22Rv1 (cell line): ENCODE results near the gene JDP2.

Experiments
- H3K27ac ChIP-seq: fragments of 450-650 bp; 2 replicates; pipeline ENCODE4 v1.5.1; 2017
- ZFX ChIP-seq: fragments of 450-650 bp; IDR thresholded peaks from 2 replicates; pipeline ENCODE4 v1.6.1; 2017; ENCODE audit warnings: antibody characterized with exemption, borderline replicate concordance
- TF ChIP-seq, protein P1 (sequence below): fragments of 450-650 bp; IDR thresholded peaks from 2 replicates; pipeline ENCODE4 v1.5.1; 2017; ENCODE audit warnings: mild to moderate bottlenecking

The JDP2 gene

DNA sequence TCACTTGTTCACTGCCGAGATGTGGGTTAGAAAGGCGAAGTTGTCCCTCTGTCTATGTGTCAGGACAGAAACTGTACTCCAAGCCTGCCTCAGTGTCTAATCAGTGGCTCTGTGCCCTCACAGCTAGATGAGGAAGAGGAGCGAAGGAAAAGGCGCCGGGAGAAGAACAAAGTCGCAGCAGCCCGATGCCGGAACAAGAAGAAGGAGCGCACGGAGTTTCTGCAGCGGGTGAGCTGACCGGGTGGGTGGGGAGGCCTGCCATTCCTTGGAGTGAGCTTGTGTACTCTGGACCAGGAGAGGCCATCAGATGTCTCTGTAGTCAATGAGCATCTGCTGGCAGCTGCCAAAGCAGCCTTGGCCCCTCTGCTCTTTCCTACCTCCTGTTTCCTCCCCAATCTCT lies 33.5 kb downstream of the JDP2 start:
- no peak overlapping the region for H3K27ac ChIP-seq
- TF ChIP-seq ZFX: no peak
- TF ChIP-seq, protein P1, sequence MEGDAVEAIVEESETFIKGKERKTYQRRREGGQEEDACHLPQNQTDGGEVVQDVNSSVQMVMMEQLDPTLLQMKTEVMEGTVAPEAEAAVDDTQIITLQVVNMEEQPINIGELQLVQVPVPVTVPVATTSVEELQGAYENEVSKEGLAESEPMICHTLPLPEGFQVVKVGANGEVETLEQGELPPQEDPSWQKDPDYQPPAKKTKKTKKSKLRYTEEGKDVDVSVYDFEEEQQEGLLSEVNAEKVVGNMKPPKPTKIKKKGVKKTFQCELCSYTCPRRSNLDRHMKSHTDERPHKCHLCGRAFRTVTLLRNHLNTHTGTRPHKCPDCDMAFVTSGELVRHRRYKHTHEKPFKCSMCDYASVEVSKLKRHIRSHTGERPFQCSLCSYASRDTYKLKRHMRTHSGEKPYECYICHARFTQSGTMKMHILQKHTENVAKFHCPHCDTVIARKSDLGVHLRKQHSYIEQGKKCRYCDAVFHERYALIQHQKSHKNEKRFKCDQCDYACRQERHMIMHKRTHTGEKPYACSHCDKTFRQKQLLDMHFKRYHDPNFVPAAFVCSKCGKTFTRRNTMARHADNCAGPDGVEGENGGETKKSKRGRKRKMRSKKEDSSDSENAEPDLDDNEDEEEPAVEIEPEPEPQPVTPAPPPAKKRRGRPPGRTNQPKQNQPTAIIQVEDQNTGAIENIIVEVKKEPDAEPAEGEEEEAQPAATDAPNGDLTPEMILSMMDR: no peak

DNA sequence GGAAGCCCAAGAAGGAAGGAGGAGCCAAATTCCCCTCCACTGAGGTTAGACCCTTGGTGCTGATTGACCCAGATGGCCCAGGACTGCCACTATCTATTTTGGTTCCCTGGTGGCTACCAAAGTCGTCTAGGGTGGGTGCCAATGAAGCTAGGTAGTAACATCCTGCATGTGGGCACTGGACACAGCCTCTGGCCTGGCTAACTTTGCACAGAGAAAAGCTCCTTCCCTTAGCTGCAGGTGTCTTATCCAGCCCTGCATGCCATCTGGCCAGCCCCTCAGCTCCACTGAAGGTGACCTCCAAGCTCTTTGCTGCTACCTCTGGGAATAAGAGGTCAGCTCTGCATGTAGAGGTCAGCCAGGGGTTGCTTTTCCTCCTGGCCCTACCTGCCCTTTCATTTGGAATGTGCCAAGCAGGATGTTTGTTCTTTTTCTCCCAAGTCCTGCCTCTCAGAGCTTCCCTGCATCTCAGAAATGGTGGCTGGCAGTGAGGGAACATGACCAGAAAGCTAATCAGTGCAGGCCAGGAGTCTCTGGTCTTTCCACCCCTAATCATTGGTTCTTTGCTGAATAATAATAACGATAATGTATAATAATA lies 34.0 kb downstream of the JDP2 start:
- TF ChIP-seq, protein P1: no peak
- TF ChIP-seq ZFX: no peak

DNA sequence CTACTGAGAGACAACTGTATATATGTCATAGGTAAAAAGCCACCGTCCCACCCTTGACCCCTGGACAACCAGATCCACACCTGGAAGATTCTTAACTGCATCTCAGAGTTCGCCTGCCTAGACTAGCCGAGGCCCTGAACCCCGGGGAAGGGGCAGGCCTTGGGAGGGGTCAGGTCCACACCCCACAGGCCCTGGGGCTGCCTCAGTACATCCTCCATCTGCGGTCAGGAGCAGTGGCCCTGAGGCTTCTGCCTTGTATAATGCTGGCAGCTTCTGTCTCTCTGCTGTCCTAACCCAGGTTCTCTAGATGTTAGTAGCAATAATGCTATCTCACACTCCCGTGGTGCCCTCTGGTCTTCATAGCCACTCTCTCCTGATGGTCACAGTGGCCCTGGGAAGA lies 36.8 kb downstream of the JDP2 start:
- no peak for TF ChIP-seq ZFX
- TF ChIP-seq, protein P1: no peak
- no peak overlapping the region for H3K27ac ChIP-seq

More for the DNA sequence above, 34.0 kb downstream of the JDP2 start:
- H3K27ac ChIP-seq: peak overlapping the region; percentile 4; the same call in 1 of the 2 replicates

DNA sequence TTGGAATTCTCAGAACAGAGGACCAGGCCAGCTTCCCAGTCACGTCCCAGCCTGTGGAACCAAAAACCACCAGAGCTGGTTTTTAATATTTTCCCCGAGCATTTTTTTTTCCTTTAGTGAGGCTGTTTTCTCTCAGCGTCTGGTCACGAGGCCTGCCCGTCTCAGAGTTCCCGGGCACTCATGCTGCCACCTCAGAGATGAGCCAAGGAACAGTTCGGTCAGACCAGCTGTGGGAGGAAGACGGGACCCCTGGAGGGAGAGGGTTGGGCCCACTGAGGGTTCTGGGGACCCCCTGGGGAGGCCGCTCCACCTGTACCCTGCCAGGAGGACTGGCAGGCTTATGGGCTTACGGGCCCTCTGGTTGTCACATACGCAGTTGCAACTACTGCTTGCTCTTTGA lies 39.9 kb downstream of the JDP2 start:
- no peak overlapping the region for H3K27ac ChIP-seq
- TF ChIP-seq, protein P1: no peak
- TF ChIP-seq ZFX: no peak

DNA sequence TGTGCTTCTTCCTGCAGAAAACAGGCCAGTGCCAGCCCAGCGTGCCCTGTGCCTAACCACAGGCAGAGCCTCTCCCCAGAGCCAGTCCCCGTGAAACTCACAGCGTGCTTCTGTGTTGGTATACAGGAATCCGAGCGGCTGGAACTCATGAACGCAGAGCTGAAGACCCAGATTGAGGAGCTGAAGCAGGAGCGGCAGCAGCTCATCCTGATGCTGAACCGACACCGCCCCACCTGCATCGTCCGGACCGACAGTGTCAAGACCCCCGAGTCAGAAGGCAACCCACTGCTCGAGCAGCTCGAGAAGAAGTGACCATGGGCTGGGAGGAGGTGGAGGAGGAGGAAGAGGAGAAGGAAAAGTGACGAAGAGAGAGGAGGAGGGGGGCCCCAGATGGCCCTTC lies 41.3 kb downstream of the JDP2 start:
- TF ChIP-seq ZFX: no peak
- TF ChIP-seq, protein P1: no peak
- no peak overlapping the region for H3K27ac ChIP-seq

DNA sequence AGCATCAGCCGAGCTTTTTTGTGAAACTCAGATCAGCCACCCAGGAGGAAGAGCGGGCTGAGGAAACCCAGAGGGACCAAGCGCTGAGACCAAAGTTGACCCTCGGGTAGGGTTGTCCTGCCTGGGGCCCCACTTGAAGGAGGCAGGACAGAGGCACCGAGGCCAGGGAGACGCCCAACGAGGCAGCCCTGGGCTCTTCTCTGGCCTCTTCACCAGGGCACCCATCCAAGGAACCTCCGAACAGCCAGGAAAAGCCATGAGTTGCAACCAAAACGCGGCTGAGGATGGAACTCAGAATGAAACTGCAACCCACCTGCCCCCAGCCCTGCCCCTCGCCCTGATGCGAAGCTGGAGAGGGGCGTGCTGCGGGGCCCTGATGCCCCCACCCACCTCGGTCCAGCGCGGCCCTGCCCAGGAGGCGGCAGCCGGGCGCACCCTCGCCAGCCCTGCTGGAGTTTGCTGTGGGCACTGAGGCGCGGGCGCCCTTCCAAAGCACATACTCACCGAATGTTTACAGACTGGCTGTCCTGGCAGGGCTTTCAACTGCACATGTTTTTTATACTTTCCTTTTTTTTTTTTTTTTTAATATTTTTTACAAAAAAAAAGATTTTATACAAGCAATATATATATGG lies 41.9 kb downstream of the JDP2 start:
- no peak overlapping the region for H3K27ac ChIP-seq
- TF ChIP-seq, protein P1: peak; percentile 33
- TF ChIP-seq ZFX: no peak

DNA sequence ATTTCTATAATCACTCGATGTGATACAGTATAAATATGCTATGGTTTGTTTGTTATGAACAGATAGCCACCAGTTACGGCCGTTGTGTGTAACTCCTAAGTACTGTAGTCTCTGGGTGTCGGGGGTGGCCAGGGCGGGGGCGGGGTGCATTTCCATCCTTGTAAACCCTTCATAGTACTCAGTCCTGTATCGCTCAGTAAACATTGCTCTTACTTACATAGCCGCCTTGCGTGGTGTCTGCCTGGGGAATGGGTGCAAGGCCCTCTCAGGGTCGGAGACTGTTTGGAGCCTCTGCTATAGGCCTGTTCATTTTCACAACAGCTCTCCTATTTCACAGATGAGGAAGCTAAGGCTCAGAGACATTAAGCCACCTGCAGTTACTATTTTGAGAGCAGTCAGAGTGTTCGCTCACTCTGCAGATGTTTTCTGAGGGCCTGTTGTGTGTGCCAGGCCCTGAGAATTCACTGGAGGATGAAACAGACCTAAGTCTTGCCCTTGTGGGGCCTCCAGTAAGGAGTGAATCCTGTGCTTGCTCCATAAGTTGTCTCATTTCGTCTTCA lies 42.5 kb downstream of the JDP2 start:
- no peak overlapping the region for H3K27ac ChIP-seq
- TF ChIP-seq, protein P1: no peak
- no peak for TF ChIP-seq ZFX
